ENCODE results near the gene CP. TPM values are rescaled to one million over a fixed set of nuclear protein-coding genes. Genes with fewer than 3 reads are reported as not detected.

CP gene
- total and polyA plus RNA-seq, 4 experiments from 2014 or later = 0.34 TPM; not detected in 3

- Mint-ChIP-seq H3K4me1 (peaks cover 0 to 3% (median 2%) of the 10 kb centered on the region in 4 donors), H3K27me3 (peaks cover 4 to 11% of the 10 kb centered on the region in 2 donors), H3K9me3 (no peaks in the 10 kb centered on the region), H3K27ac (no peak overlapping the region), H3K4me3 (no peak overlapping the region), H3K36me3 (no peaks in the 10 kb centered on the region)
- CTCF ChIA-PET (ENCODE audit: partially characterized antibody) = interaction anchor here (1.1 to 8.3 kb wide), 8 partner anchors 8 to 685 kb away, joined by 3 to 154 read pairs (median 5); no protein-coding TSS in a partner anchor
- no peaks in the 10 kb centered on the region for H3K36me3 ChIP-seq (ENCODE audit: insufficient read depth, low read length)
- intact Hi-C loops (cut with micrococcal nuclease) = loop anchor here (5.0 kb wide), 3 partner anchors 219 to 629 kb away; partner anchors contain the start of gene COMMD2
- no peak for DNase-seq
- H3K4me3 ChIP-seq (ENCODE audit: low read length in 2 of 2) = no peak overlapping the region
- no peaks in the 10 kb centered on the region for H3K4me1 ChIP-seq (ENCODE audit: insufficient read depth, low read length)
- H3K27me3 ChIP-seq (ENCODE audit: insufficient read depth, low read length) = no peaks in the 10 kb centered on the region
- H3K9me3 ChIP-seq (ENCODE audit: control insufficient read depth in 1 of 2, low read length in 2 of 2) = no peaks in the 10 kb centered on the region
- no peak overlapping the region for H3K27ac ChIP-seq (ENCODE audit: low read depth, low read length)
- POLR2A ChIA-PET (ENCODE audit: partially characterized antibody) = no interaction called here
These were observed 98.7 kb downstream of the CP start for GRCh38 chr3:149122721-149123578.

Other genes starting within 250 kb of the CP start
- gene GYG1, start 230.3 kb downstream of the CP start, total RNA-seq = 10 to 100 TPM; 20.9 to 24.1 TPM
- gene GYG1, start 230.3 kb downstream of the CP start, polyA plus RNA-seq = 10 to 100 TPM; 34.4 to 54.9 TPM
- 10 to 100 TPM; 20.0 to 22.8 TPM for gene HLTF, start 135.3 kb downstream of the CP start, total RNA-seq
- 10 to 100 TPM; 15.0 to 17.1 TPM for gene HLTF, start 135.3 kb downstream of the CP start, polyA plus RNA-seq
- gene HPS3, start 92.2 kb downstream of the CP start, total RNA-seq = 10 to 100 TPM; 32.5 to 33.0 TPM
- gene HPS3, start 92.2 kb downstream of the CP start, polyA plus RNA-seq = 10 to 100 TPM; 29.5 to 45.1 TPM
- gene TM4SF18, start 111.8 kb upstream of the CP start, total RNA-seq = not detected
- not detected for gene TM4SF18, start 111.8 kb upstream of the CP start, polyA plus RNA-seq
- not detected for gene TM4SF1, start 155.8 kb upstream of the CP start, total RNA-seq
- not detected for gene TM4SF1, start 155.8 kb upstream of the CP start, polyA plus RNA-seq